H9 (cell line): ENCODE measurements around the gene IRF2BPL. TPM values are rescaled to one million over a fixed set of nuclear protein-coding genes. Genes with fewer than 3 reads are reported as not detected.

Experiments used
- DNase-seq: peaks from one replicate; pipeline ENCODE4 v3.0.0-alpha.2; 2017
- H2AFZ ChIP-seq: one replicate; pipeline ENCODE4 v1.6.1; 2013; ENCODE audit warnings: mild to moderate bottlenecking, low read length, control low read depth, moderate library complexity
- H2AK5ac ChIP-seq: 2 replicates; pipeline ENCODE4 v1.6.1; 2013; ENCODE audit warnings: low read length, control low read depth, mixed read lengths; ENCODE audit not compliant: insufficient read length
- H2BK120ac ChIP-seq: one replicate; pipeline ENCODE4 v1.6.1; 2013; ENCODE audit warnings: low read depth, mild to moderate bottlenecking, low read length, control low read depth, inconsistent platforms; ENCODE audit not compliant: poor library complexity, severe bottlenecking
- H2BK12ac ChIP-seq: 2 replicates; pipeline ENCODE4 v1.6.1; 2013; ENCODE audit warnings: low read length, control low read depth, mixed read lengths, low read depth; ENCODE audit not compliant: insufficient read length
- H2BK15ac ChIP-seq: 2 replicates; pipeline ENCODE4 v1.6.1; 2013; ENCODE audit warnings: low read depth, low read length, control low read depth
- H2BK20ac ChIP-seq: one replicate; pipeline ENCODE4 v1.6.1; 2013; ENCODE audit warnings: low read depth, mild to moderate bottlenecking, low read length, control low read depth, inconsistent platforms; ENCODE audit not compliant: poor library complexity, severe bottlenecking
- H2BK5ac ChIP-seq: 2 replicates; pipeline ENCODE4 v1.6.1; 2013; ENCODE audit warnings: low read length, control low read depth, mixed read lengths; ENCODE audit not compliant: insufficient read length
- H3K14ac ChIP-seq: 2 replicates; pipeline ENCODE4 v1.6.1; 2013; ENCODE audit warnings: low read length, control low read depth; ENCODE audit not compliant: insufficient read depth
- H3K18ac ChIP-seq: 2 replicates; pipeline ENCODE4 v1.6.1; 2013; ENCODE audit warnings: low read depth, mild to moderate bottlenecking, mixed read lengths, low read length, control low read depth; ENCODE audit not compliant: insufficient read length
- H3K23ac ChIP-seq: 2 replicates; pipeline ENCODE4 v1.6.1; 2013; ENCODE audit warnings: low read length, control low read depth, mixed read lengths, low read depth; ENCODE audit not compliant: insufficient read length
- H3K23me2 ChIP-seq: 2 replicates; pipeline ENCODE4 v1.6.1; 2013; ENCODE audit warnings: low read depth, mild to moderate bottlenecking, mixed read lengths, low read length, control low read depth; ENCODE audit not compliant: insufficient read length, poor library complexity, severe bottlenecking
- H3K27ac ChIP-seq: 2 replicates; pipeline ENCODE4 v1.5.1; 2013; ENCODE audit warnings: low read length, control low read depth, mixed read lengths, low read depth; ENCODE audit not compliant: insufficient read length
- H3K27me3 ChIP-seq: 2 replicates; pipeline ENCODE4 v1.6.1; 2013; ENCODE audit warnings: low read length, control low read depth, inconsistent platforms; ENCODE audit not compliant: insufficient read depth
- H3K4ac ChIP-seq: 2 replicates; pipeline ENCODE4 v1.6.1; 2013; ENCODE audit warnings: low read depth, mild to moderate bottlenecking, control low read depth, inconsistent platforms, low read length, moderate library complexity
- H3K4me1 ChIP-seq: 2 replicates; pipeline ENCODE4 v1.6.1; 2013; ENCODE audit warnings: low read length, control low read depth, inconsistent platforms; ENCODE audit not compliant: insufficient read depth
- H3K4me2 ChIP-seq: 2 replicates; pipeline ENCODE4 v1.6.1; 2013; ENCODE audit warnings: low read length, control low read depth, mixed read lengths; ENCODE audit not compliant: insufficient read length, insufficient read depth
- H3K56ac ChIP-seq: 2 replicates; pipeline ENCODE4 v1.6.1; 2013; ENCODE audit warnings: low read depth, mild to moderate bottlenecking, mixed read lengths, low read length, control low read depth; ENCODE audit not compliant: insufficient read length
- H3K79me1 ChIP-seq: 2 replicates; pipeline ENCODE4 v1.6.1; 2013; ENCODE audit warnings: low read depth, mild to moderate bottlenecking, moderate library complexity, low read length, control low read depth, inconsistent platforms; ENCODE audit not compliant: insufficient read depth, poor library complexity, severe bottlenecking
- H3K79me2 ChIP-seq: 2 replicates; pipeline ENCODE4 v1.6.1; 2013; ENCODE audit warnings: low read length, control low read depth, inconsistent platforms; ENCODE audit not compliant: insufficient read depth
- H3K9ac ChIP-seq: 2 replicates; pipeline ENCODE4 v1.6.1; 2013; ENCODE audit warnings: low read length, control low read depth, mixed read lengths; ENCODE audit not compliant: insufficient read length; ENCODE audit errors: extremely low read depth
- H3K9me3 ChIP-seq: one replicate; pipeline ENCODE4 v1.6.1; 2013; ENCODE audit warnings: low read depth, low read length, inconsistent platforms; ENCODE audit not compliant: control insufficient read depth
- H3T11ph ChIP-seq: one replicate; pipeline ENCODE4 v1.6.1; 2013; ENCODE audit warnings: mild to moderate bottlenecking, low read length, control low read depth, inconsistent platforms
- H4K20me1 ChIP-seq: one replicate; pipeline ENCODE4 v1.6.1; 2013; ENCODE audit not compliant: control insufficient read depth, insufficient read length, insufficient read depth
- H4K5ac ChIP-seq: 2 replicates; pipeline ENCODE4 v1.6.1; 2013; ENCODE audit warnings: low read depth, mild to moderate bottlenecking, mixed read lengths, low read length, control low read depth; ENCODE audit not compliant: insufficient read length
- H4K8ac ChIP-seq: replicated peaks from 2 replicates; pipeline ENCODE4 v1.6.1; 2013; ENCODE audit warnings: low read length, control low read depth, mixed read lengths, low read depth; ENCODE audit not compliant: insufficient read length
- H4K91ac ChIP-seq: 2 replicates; pipeline ENCODE4 v1.6.1; 2013; ENCODE audit warnings: low read depth, mild to moderate bottlenecking, moderate library complexity, mixed read lengths, low read length, control low read depth; ENCODE audit not compliant: insufficient read length
- H3K27ac Mint-ChIP-seq, 3 experiments: 2 replicates in 2 of 3; 3 replicates in 1 of 3; pipeline ENCODE4 v1.8.0; 2020 to 2021; ENCODE audit warnings: mixed read lengths in 3 of 3, mild to moderate bottlenecking in 1 of 3, moderate library complexity in 1 of 3
- H3K27me3 Mint-ChIP-seq: 2 replicates; pipeline ENCODE4 v1.8.0; 2021; ENCODE audit warnings: low read depth, mild to moderate bottlenecking, moderate library complexity, mixed read lengths
- H3K36me3 Mint-ChIP-seq, 3 experiments: 2 replicates in 2 of 3; 3 replicates in 1 of 3; pipeline ENCODE4 v1.8.0; 2020 to 2021; ENCODE audit warnings: low read depth in 3 of 3, mixed read lengths in 3 of 3; ENCODE audit not compliant: insufficient read depth in 1 of 3
- H3K4me1 Mint-ChIP-seq, 2 experiments: 2 replicates each; pipeline ENCODE4 v1.8.0; 2020; ENCODE audit warnings: mixed read lengths in 2 of 2
- H3K4me3 Mint-ChIP-seq, 2 experiments: 2 replicates in 1 of 2; 3 replicates in 1 of 2; pipeline ENCODE4 v1.8.0; 2020 to 2021; ENCODE audit warnings: mild to moderate bottlenecking in 2 of 2, mixed read lengths in 2 of 2, moderate library complexity in 1 of 2
- H3K9me3 Mint-ChIP-seq, 2 experiments: 2 replicates in 1 of 2; 3 replicates in 1 of 2; pipeline ENCODE4 v1.8.0; 2020; ENCODE audit warnings: mild to moderate bottlenecking in 2 of 2, mixed read lengths in 2 of 2, moderate library complexity in 1 of 2
- CTCF ChIP-seq: fragments of 200-600 bp; sonication (generic); conservative IDR thresholded peaks from 3 replicates; pipeline ENCODE4 v1.8.0; 2021; ENCODE audit warnings: antibody characterized with exemption, mild to moderate bottlenecking
- WGBS: extraction: QIAGEN DNeasy Blood & Tissue Kit; methylation state at CpG from one replicate; pipeline ENCODE4 v1.1.7; 2013; ENCODE audit warnings: missing lambda C conversion rate, low lambda C conversion rate, mixed read lengths; ENCODE audit not compliant: insufficient read length; ENCODE audit errors: extremely low coverage; 5-methylcytosine and 5-hydroxymethylcytosine counted together
- total RNA-seq: library from RNA; stranded (reverse); gene quantifications from 2 replicates; pipeline ENCODE4 v1.2.1, GENCODE V29; 2021

Gene IRF2BPL
- total RNA-seq, 1 experiment from 2014 or later: 59.0 TPM

- Histone ChIP-seq H3K23me2 (peaks cover 21% of the 10 kb centered on the region), H4K91ac (no peak overlapping the region), H3K14ac (no peak overlapping the region), H2BK15ac (no peak overlapping the region), H3K27me3 (no peaks in the 10 kb centered on the region), H2BK5ac (no peak overlapping the region), H3T11ph (no peak overlapping the region), H2BK120ac (no peak overlapping the region), H3K18ac (no peak overlapping the region), H3K9ac (no peak overlapping the region), H3K56ac (no peak overlapping the region), H2BK12ac (no peak overlapping the region), H2AK5ac (no peak overlapping the region), H3K79me1 (no peaks in the 10 kb centered on the region), H3K9me3 (no peaks in the 10 kb centered on the region), H3K27ac (no peak overlapping the region), H4K20me1 (no peaks in the 10 kb centered on the region), H4K5ac (no peak overlapping the region), H3K23ac (no peak overlapping the region), H3K4ac (no peak overlapping the region), H2BK20ac (no peak overlapping the region), H3K4me1 (peaks cover 11% of the 10 kb centered on the region; the same call in 1 of the 2 replicates), H2AFZ (no peak overlapping the region), H3K79me2 (no peaks in the 10 kb centered on the region), H3K4me2 (no peak overlapping the region), H4K8ac (no peak overlapping the region)
- H3K27me3 Mint-ChIP-seq: peaks cover 17% of the 10 kb centered on the region
- H3K4me1 Mint-ChIP-seq: peaks cover 60 to 66% of the 10 kb centered on the region in 2 experiments
- no peak overlapping the region for H3K4me3 Mint-ChIP-seq
- H3K27ac Mint-ChIP-seq: no peak overlapping the region
- no peaks in the 10 kb centered on the region; a peak in 1 of 5 replicates for H3K9me3 Mint-ChIP-seq
- WGBS: no CpG with 5 or more reads among the region's 4 CpGs
- H3K36me3 Mint-ChIP-seq: no peaks in the 10 kb centered on the region; a peak in 1 of 7 replicates
- TF ChIP-seq CTCF: no peak
- no peak for DNase-seq
These were observed 6.8 kb upstream of the IRF2BPL start for GRCh38 chr14:77035267-77035666.
